Natural killer cell (primary cell): ENCODE data around the gene MISP. TPM values are rescaled to one million over a fixed set of nuclear protein-coding genes. Genes with fewer than 3 reads are reported as not detected.
A peak's percentile ranks its signal among the peaks of the same experiment; 100 is the strongest.

Experiments used
- ATAC-seq, 3 donors: fragments of 150-1000 bp in 2 of 3; fragments of 200-7000 bp in 1 of 3; cut with Tn5 transposase; 1 replicate in 1 of 3; 2 replicates in 2 of 3; pipeline ENCODE4 v1.10.0; 2021; ENCODE audit warnings: mild to moderate bottlenecking in 2 of 3, moderate library complexity in 2 of 3
- DNase-seq, 2 donors: peaks; one replicate each; pipeline versions ENCODE4 v3.0.0 to v3.0.0-alpha.2; 2013 to 2021; ENCODE audit warnings: mixed read lengths in 1 of 2
- H3K27ac ChIP-seq: one replicate; pipeline ENCODE4 v1.5.1; 2013; ENCODE audit warnings: mild to moderate bottlenecking, low read length
- H3K27me3 ChIP-seq: one replicate; pipeline ENCODE4 v1.6.1; 2013; ENCODE audit warnings: low read length; ENCODE audit not compliant: control insufficient read depth, insufficient read depth
- H3K36me3 ChIP-seq: one replicate; pipeline ENCODE4 v1.6.1; 2013; ENCODE audit warnings: low read length; ENCODE audit not compliant: control insufficient read depth, insufficient read depth
- H3K4me1 ChIP-seq: one replicate; pipeline ENCODE4 v1.6.1; 2013; ENCODE audit warnings: low read length; ENCODE audit not compliant: control insufficient read depth, insufficient read depth
- H3K4me3 ChIP-seq: one replicate; pipeline ENCODE4 v1.5.1; 2013; ENCODE audit warnings: low read length
- H3K9me3 ChIP-seq: one replicate; pipeline ENCODE4 v1.6.1; 2013; ENCODE audit warnings: low read length; ENCODE audit not compliant: control insufficient read depth, insufficient read depth
- H3K27ac Mint-ChIP-seq, 2 donors: one replicate each; pipeline ENCODE4 v1.8.0; 2022; ENCODE audit warnings: mild to moderate bottlenecking in 2 of 2, mixed read lengths in 2 of 2, moderate library complexity in 1 of 2
- H3K27me3 Mint-ChIP-seq, 2 donors: one replicate each; pipeline ENCODE4 v1.8.0; 2022; ENCODE audit warnings: low read depth in 2 of 2, mixed read lengths in 2 of 2
- H3K36me3 Mint-ChIP-seq: one replicate; pipeline ENCODE4 v1.8.0; 2022; ENCODE audit warnings: mixed read lengths
- H3K4me1 Mint-ChIP-seq, 2 donors: one replicate each; pipeline ENCODE4 v1.8.0; 2022; ENCODE audit warnings: mixed read lengths in 2 of 2
- H3K4me3 Mint-ChIP-seq: one replicate; pipeline ENCODE4 v1.8.0; 2022; ENCODE audit warnings: mild to moderate bottlenecking, moderate library complexity, mixed read lengths
- H3K9me3 Mint-ChIP-seq, 2 donors: one replicate each; pipeline ENCODE4 v1.8.0; 2022; ENCODE audit warnings: mixed read lengths in 2 of 2
- WGBS: methylation state at CpG from one replicate; pipeline ENCODE4 v1.1.7; 2013; ENCODE audit warnings: missing lambda C conversion rate; ENCODE audit not compliant: insufficient coverage; 5-methylcytosine and 5-hydroxymethylcytosine counted together
- intact Hi-C: fragments of 100-400 bp; cut with micrococcal nuclease; formaldehyde crosslinking; loops from one replicate; pipeline ENCODE4 v1.14.2; 2022
- total RNA-seq, 4 donors: library from RNA; stranded (reverse); fragments of 120-200 nt in 1 of 4; gene quantifications; one replicate each; pipeline versions ENCODE4 v1.2.3 to v1.2.4, GENCODE V29; 2013 to 2022
- TF ChIP-seq, protein P1 (sequence below): fragments of 200-600 bp; IDR thresholded peaks from one replicate; pipeline ENCODE4 v1.8.0; 2022; ENCODE audit warnings: antibody characterized with exemption

MISP gene
- total RNA-seq, 3 donors from 2014 or later (not counting 1 experiment from before 2014, with no cell fraction given): not detected

DNA sequence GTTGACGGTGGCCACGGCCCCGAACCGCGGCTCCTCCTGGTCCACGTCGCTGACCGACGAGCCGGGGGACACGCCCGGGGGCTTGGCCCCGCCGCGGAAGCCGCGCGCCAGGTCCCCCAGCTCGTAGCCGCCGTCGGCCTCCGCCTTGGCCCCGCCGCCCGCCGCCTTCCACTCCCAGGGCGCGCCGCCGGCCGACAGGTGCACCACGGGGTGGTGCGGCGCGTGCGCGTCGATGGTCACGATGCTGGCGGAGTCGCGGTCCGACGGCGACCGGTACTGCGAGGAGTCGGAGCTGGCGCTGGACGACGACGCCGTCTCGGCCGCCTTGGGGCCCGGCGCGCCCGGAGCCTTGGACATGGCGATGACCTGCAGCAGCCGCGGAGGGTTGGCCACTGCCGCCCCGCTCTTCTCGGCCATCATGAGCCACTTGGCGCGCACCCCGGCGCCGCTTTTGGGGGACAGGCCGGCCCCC is 61.9 kb downstream of the MISP start:
- Histone ChIP-seq H3K4me1 (no peaks in the 10 kb centered on the region), H3K36me3 (peaks cover 40% of the 10 kb centered on the region), H3K27ac (no peak overlapping the region), H3K27me3 (no peaks in the 10 kb centered on the region), H3K9me3 (no peaks in the 10 kb centered on the region), H3K4me3 (no peak overlapping the region)
- TF ChIP-seq, protein P1, sequence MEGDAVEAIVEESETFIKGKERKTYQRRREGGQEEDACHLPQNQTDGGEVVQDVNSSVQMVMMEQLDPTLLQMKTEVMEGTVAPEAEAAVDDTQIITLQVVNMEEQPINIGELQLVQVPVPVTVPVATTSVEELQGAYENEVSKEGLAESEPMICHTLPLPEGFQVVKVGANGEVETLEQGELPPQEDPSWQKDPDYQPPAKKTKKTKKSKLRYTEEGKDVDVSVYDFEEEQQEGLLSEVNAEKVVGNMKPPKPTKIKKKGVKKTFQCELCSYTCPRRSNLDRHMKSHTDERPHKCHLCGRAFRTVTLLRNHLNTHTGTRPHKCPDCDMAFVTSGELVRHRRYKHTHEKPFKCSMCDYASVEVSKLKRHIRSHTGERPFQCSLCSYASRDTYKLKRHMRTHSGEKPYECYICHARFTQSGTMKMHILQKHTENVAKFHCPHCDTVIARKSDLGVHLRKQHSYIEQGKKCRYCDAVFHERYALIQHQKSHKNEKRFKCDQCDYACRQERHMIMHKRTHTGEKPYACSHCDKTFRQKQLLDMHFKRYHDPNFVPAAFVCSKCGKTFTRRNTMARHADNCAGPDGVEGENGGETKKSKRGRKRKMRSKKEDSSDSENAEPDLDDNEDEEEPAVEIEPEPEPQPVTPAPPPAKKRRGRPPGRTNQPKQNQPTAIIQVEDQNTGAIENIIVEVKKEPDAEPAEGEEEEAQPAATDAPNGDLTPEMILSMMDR: no peak
- WGBS: 97% methylated on average over 72 of the region's 72 CpGs
- H3K27me3 Mint-ChIP-seq: no peaks in the 10 kb centered on the region
- ATAC-seq (peak in 1 of 3 donors; percentile 14), DNase-seq (no peak)
- H3K4me1 Mint-ChIP-seq: peaks cover under 1 to 14% of the 10 kb centered on the region in 2 donors
- intact Hi-C loops: no loop called here
- no peak overlapping the region for H3K27ac Mint-ChIP-seq
- no peak overlapping the region for H3K4me3 Mint-ChIP-seq
- H3K9me3 Mint-ChIP-seq: peaks cover 0 to 4% of the 10 kb centered on the region in 2 donors
- peaks cover 1% of the 10 kb centered on the region for H3K36me3 Mint-ChIP-seq

DNA sequence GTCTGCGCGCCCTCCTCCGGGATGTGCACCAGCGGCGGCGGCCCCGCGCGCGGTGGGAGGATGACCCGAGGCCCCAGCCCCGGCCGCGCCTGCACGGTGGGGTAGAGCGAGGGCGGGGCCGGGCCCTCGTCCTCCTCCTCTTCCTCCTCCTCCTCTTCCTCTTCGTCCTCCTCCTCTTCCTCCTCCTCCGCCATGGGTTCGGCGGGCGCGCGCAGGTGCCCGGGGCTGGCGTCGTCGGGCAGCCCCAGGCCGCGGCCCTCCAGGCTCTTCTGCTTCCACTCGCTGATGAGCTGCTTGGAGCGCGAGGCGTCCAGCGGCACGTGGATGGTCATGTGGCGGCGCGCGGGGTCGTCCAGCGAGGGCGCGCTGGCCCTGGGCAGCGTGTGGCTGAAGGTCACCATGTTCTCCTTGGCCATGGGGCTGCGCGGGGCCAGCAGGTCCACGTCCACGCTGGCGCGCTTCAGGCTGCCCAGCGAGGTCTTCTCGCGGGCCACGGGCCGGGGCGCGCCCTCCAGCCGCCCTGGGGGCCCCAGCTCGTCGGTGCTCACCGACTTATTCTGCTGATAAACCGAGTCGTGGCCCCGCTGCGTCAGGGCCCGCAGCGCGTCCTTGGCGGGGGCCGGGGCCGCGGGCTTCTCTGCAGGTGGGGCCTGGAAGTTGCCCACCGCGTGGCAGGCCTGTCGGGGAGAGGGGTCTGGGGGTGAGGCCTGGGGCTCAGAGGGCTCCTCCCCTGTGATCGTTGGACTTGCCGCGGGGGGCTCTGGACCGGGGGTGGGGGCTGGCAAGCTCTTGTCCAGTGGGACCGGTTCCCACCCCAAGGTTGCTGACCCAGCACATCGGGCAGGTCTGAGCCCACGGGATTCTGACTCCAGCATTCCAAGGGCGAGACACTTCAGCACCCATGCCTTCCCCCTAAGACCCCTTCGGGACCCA is 62.6 kb downstream of the MISP start:
- Mint-ChIP-seq H3K9me3 (peaks cover 0 to 4% of the 10 kb centered on the region in 2 donors), H3K4me3 (no peak overlapping the region), H3K36me3 (no peaks in the 10 kb centered on the region), H3K4me1 (peaks cover 0 to 14% of the 10 kb centered on the region in 2 donors), H3K27ac (no peak overlapping the region), H3K27me3 (no peaks in the 10 kb centered on the region)
- Histone ChIP-seq H3K27me3 (no peaks in the 10 kb centered on the region), H3K4me1 (no peaks in the 10 kb centered on the region), H3K9me3 (no peaks in the 10 kb centered on the region), H3K36me3 (peaks cover 35% of the 10 kb centered on the region), H3K4me3 (no peak overlapping the region), H3K27ac (no peak overlapping the region)
- ATAC-seq (peak in 1 of 3 donors; percentile 6), DNase-seq (no peak)
- WGBS: 97% methylated on average over 87 of the region's 87 CpGs
- intact Hi-C loops: no loop called here
- TF ChIP-seq, protein P1: no peak

Other genes with a start within 250 kb of the MISP start
- gene TPGS1, start 243.6 kb upstream of the MISP start, total RNA-seq: 10 to 100 TPM; 18.7 to 20.6 (median 18.9) TPM
- gene CDC34, start 219.4 kb upstream of the MISP start, total RNA-seq: 100 to 1,000 TPM in 2 of 3 donors, 10 to 100 TPM in 1; 68.5 to 114 (median 101) TPM
- gene GZMM, start 207.1 kb upstream of the MISP start, total RNA-seq: 100 to 1,000 TPM; 186 to 286 (median 253) TPM
- gene BSG, start 178.5 kb upstream of the MISP start, total RNA-seq: 100 to 1,000 TPM; 229 to 248 (median 236) TPM
- 1 to 10 TPM in 2 of 3 donors, under 1 TPM in 1; 0.96 to 1.6 (median 1.1) TPM for gene HCN2, start 161.2 kb upstream of the MISP start, total RNA-seq
- 10 to 100 TPM; 57.2 to 58.5 (median 57.6) TPM for gene POLRMT, start 117.6 kb upstream of the MISP start, total RNA-seq
- under 1 TPM; 0.31 to 0.58 (median 0.41) TPM for gene FGF22, start 111.2 kb upstream of the MISP start, total RNA-seq
- gene RNF126, start 87.9 kb upstream of the MISP start, total RNA-seq: 100 to 1,000 TPM; 119 to 149 (median 146) TPM
- gene FSTL3, start 74.7 kb upstream of the MISP start, total RNA-seq: 1 to 10 TPM; 1.5 to 1.9 (median 1.5) TPM
- 10 to 100 TPM in 1 of 3 donors, 1 to 10 TPM in 2; 1.5 to 11.7 (median 4.5) TPM for gene PRSS57, start 55.7 kb upstream of the MISP start, total RNA-seq
- gene PALM, start 42.2 kb upstream of the MISP start, total RNA-seq: 1 to 10 TPM in 1 of 3 donors, under 1 TPM in 1, not detected in 1; 0.59 to 1.0 TPM
- gene PTBP1, start 46.3 kb downstream of the MISP start, total RNA-seq: 100 to 1,000 TPM; 302 to 350 (median 345) TPM
- not detected for gene PLPPR3, start 70.8 kb downstream of the MISP start, total RNA-seq
- 1 to 10 TPM in 2 of 3 donors, under 1 TPM in 1; 0.87 to 2.5 (median 1.8) TPM for gene AZU1, start 76.7 kb downstream of the MISP start, total RNA-seq
- under 1 TPM in 2 of 3 donors, not detected in 1; 0.36 to 0.73 TPM for gene PRTN3, start 89.9 kb downstream of the MISP start, total RNA-seq
- gene ELANE, start 101.2 kb downstream of the MISP start, total RNA-seq: 1 to 10 TPM in 2 of 3 donors, not detected in 1; 1.7 to 1.8 TPM
- 10 to 100 TPM in 2 of 3 donors, 1 to 10 TPM in 1; 2.9 to 47.5 (median 10.4) TPM for gene CFD, start 108.6 kb downstream of the MISP start, total RNA-seq
- gene MED16, start 142.1 kb downstream of the MISP start, total RNA-seq: 10 to 100 TPM; 44.2 to 50.1 (median 44.7) TPM
- gene RNU6-9, start 142.4 kb downstream of the MISP start, total RNA-seq: not detected
- gene R3HDM4, start 162.1 kb downstream of the MISP start, total RNA-seq: 100 to 1,000 TPM in 1 of 3 donors, 10 to 100 TPM in 2; 88.7 to 106 (median 97.8) TPM
- gene KISS1R, start 166.2 kb downstream of the MISP start, total RNA-seq: under 1 TPM in 1 of 3 donors, not detected in 2; 0.31 TPM
- 10 to 100 TPM; 15.9 to 24.6 (median 24.2) TPM for gene ARID3A, start 174.9 kb downstream of the MISP start, total RNA-seq
- gene WDR18, start 233.2 kb downstream of the MISP start, total RNA-seq: 10 to 100 TPM; 17.5 to 25.4 (median 22.7) TPM
- gene GRIN3B, start 249.3 kb downstream of the MISP start, total RNA-seq: under 1 TPM in 2 of 3 donors, not detected in 1; 0.09 to 0.15 TPM